Vagina (tissue), 2 donors: Measurements from ENCODE around the gene THOC7. TPM values are rescaled to one million over a fixed set of nuclear protein-coding genes. Genes with fewer than 3 reads are reported as not detected.
A peak's percentile ranks its signal among the peaks of the same experiment; 100 is the strongest.

Experiments used
- DNase-seq, 2 donors: peaks; one replicate each; pipeline ENCODE4 v3.0.0-alpha.2; 2017; ENCODE audit errors: extremely low spot score in 2 of 2
- H3K27ac ChIP-seq: fragments of 200-600 bp; sonication (generic); one replicate; pipeline ENCODE4 v1.5.1; 2019
- H3K27me3 ChIP-seq: fragments of 200-600 bp; sonication (generic); one replicate; pipeline ENCODE4 v1.5.1; 2019
- H3K36me3 ChIP-seq, 2 donors: fragments of 200-600 bp; sonication (generic); one replicate each; pipeline ENCODE4 v1.5.1; 2017 to 2019
- H3K4me1 ChIP-seq: fragments of 200-600 bp; sonication (generic); one replicate; pipeline ENCODE4 v1.5.1; 2019
- H3K4me3 ChIP-seq, 2 donors: fragments of 200-600 bp; sonication (generic); 1 replicate in 1 of 2; 2 replicates in 1 of 2; pipeline ENCODE4 v1.5.1; 2016 to 2019
- H3K9me3 ChIP-seq: fragments of 200-600 bp; sonication (generic); one replicate; pipeline ENCODE4 v1.5.1; 2019
- POLR2A ChIP-seq, 2 donors: fragments of 450-650 bp; IDR thresholded peaks; one replicate each; pipeline ENCODE4 v1.6.1; 2017; ENCODE audit warnings: antibody characterized with exemption in 2 of 2, mild to moderate bottlenecking in 2 of 2, moderate library complexity in 2 of 2
- POLR2AphosphoS5 ChIP-seq, 2 donors: sonication (generic); formaldehyde crosslinking; IDR thresholded peaks; one replicate each; pipeline ENCODE4 v1.9.0; 2017; ENCODE audit warnings: antibody characterized with exemption in 2 of 2, mild to moderate bottlenecking in 2 of 2, low read depth in 1 of 2; ENCODE audit not compliant: insufficient read depth in 1 of 2
- intact Hi-C: fragments of 100-400 bp; cut with DNase I; formaldehyde crosslinking; loops from one replicate; pipeline ENCODE4 v1.15.1; 2023
- total RNA-seq: library from RNA; depleted of rRNA; stranded (reverse); fragments of >200 nt; gene quantifications from one replicate; pipeline ENCODE4 v1.2.3, GENCODE V29; 2016
- TF ChIP-seq, protein P1 (sequence below), 3 experiments: fragments of 450-650 bp in 2 of 3; fragments of 200-600 bp in 1 of 3; sonication (generic) in 1 of 3; IDR thresholded peaks; one replicate each; pipeline ENCODE4 v1.5.1; 2017 to 2019; ENCODE audit warnings: antibody characterized with exemption in 3 of 3, mild to moderate bottlenecking in 2 of 3, moderate library complexity in 2 of 3

The THOC7 gene
- total RNA-seq, 1 donor from 2014 or later: 54.8 TPM

DNA sequence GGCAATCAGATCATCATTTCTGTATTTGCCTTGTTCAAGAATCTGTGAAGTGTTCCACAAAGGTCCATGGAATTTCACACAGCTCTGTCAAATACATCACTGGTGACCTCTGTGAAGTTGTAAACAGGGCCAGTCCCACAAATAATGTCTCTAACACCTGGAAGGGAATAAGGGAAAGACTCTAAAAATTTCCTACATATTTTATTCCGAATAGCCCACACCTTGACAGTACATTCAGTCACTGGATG lies 44.5 kb downstream of the THOC7 start, which contains the start of gene C3orf49:
Gene C3orf49 (plus strand): TSS at position 149 of the 248 bp plus-strand sequence. CDS start 173 bp downstream, outside the sequence.
- DNase-seq: no peak
- H3K27me3 ChIP-seq: no peaks in the 10 kb centered on the region
- intact Hi-C loops: no loop called here
- H3K27ac ChIP-seq: no peak within 1 kb of the TSS
- H3K4me1 ChIP-seq: no peaks in the 10 kb centered on the region
- no peaks in the 10 kb centered on the region for H3K36me3 ChIP-seq
- no peak within 1 kb of the TSS for H3K4me3 ChIP-seq
- H3K9me3 ChIP-seq: no peaks in the 10 kb centered on the region
- no peak for TF ChIP-seq POLR2AphosphoS5 (IDR thresholded peaks at IDR 0.05; ENCODE audit: insufficient read depth in 1 of 2, low read depth in 1 of 2)
- TF ChIP-seq, protein P1, sequence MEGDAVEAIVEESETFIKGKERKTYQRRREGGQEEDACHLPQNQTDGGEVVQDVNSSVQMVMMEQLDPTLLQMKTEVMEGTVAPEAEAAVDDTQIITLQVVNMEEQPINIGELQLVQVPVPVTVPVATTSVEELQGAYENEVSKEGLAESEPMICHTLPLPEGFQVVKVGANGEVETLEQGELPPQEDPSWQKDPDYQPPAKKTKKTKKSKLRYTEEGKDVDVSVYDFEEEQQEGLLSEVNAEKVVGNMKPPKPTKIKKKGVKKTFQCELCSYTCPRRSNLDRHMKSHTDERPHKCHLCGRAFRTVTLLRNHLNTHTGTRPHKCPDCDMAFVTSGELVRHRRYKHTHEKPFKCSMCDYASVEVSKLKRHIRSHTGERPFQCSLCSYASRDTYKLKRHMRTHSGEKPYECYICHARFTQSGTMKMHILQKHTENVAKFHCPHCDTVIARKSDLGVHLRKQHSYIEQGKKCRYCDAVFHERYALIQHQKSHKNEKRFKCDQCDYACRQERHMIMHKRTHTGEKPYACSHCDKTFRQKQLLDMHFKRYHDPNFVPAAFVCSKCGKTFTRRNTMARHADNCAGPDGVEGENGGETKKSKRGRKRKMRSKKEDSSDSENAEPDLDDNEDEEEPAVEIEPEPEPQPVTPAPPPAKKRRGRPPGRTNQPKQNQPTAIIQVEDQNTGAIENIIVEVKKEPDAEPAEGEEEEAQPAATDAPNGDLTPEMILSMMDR (IDR thresholded peaks at IDR 0.05): no peak
- no peak for TF ChIP-seq POLR2A (IDR thresholded peaks at IDR 0.05)

GRCh38 chr3:63818282-63819150 lies 45.1 kb downstream of the THOC7 start:
- DNase-seq: no peak
- intact Hi-C loops: no loop called here
- no peak for TF ChIP-seq POLR2A (IDR thresholded peaks at IDR 0.05)
- TF ChIP-seq, protein P1 (IDR thresholded peaks at IDR 0.05): peak; percentile 74 to 85 (median 76)
- no peak for TF ChIP-seq POLR2AphosphoS5 (IDR thresholded peaks at IDR 0.05; ENCODE audit: insufficient read depth in 1 of 2, low read depth in 1 of 2)
- Histone ChIP-seq H3K4me3 (no peak overlapping the region), H3K27ac (no peak overlapping the region), H3K27me3 (no peaks in the 10 kb centered on the region), H3K36me3 (no peaks in the 10 kb centered on the region), H3K4me1 (no peaks in the 10 kb centered on the region), H3K9me3 (no peaks in the 10 kb centered on the region)

DNA sequence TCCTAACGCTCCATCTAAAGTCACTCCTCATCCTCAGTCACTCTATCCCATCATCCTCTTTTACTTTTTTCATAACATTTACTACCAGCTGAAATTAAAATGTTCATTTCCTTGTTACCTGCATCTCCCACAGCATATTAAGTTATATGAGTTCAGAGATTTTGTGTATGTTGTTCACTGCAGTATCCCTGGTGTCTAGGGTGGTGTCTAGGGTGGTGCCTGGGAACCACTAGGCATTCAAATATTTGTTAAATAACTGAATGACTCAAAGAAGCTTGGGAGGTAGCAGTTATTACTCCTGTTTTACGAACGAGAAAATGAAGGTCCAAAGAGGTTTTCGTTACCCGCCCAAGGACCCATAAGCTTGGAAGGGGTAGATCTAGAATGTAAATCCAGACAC lies 46.4 kb downstream of the THOC7 start:
- no peak for DNase-seq
- H3K4me1 ChIP-seq: no peaks in the 10 kb centered on the region
- no peak overlapping the region for H3K27ac ChIP-seq
- no peak overlapping the region for H3K4me3 ChIP-seq
- H3K27me3 ChIP-seq: no peaks in the 10 kb centered on the region
- H3K9me3 ChIP-seq: no peaks in the 10 kb centered on the region
- H3K36me3 ChIP-seq: no peaks in the 10 kb centered on the region
- TF ChIP-seq POLR2AphosphoS5 (IDR thresholded peaks at IDR 0.05; ENCODE audit: insufficient read depth in 1 of 2, low read depth in 1 of 2) (no peak), POLR2A (IDR thresholded peaks at IDR 0.05) (no peak)
- TF ChIP-seq, protein P1 (IDR thresholded peaks at IDR 0.05): no peak
- intact Hi-C loops: loop anchor here (2.0 kb wide), 1 partner anchor 466 kb away; no protein-coding TSS in a partner anchor

GRCh38 chr3:63814237-63814636 lies 49.4 kb downstream of the THOC7 start:
- no peak for DNase-seq
- Histone ChIP-seq H3K4me3 (no peak overlapping the region), H3K9me3 (no peaks in the 10 kb centered on the region), H3K36me3 (no peaks in the 10 kb centered on the region), H3K4me1 (no peaks in the 10 kb centered on the region), H3K27me3 (no peaks in the 10 kb centered on the region), H3K27ac (no peak overlapping the region)
- TF ChIP-seq, protein P1 (IDR thresholded peaks at IDR 0.05): no peak
- TF ChIP-seq POLR2A (IDR thresholded peaks at IDR 0.05) (no peak), POLR2AphosphoS5 (IDR thresholded peaks at IDR 0.05; ENCODE audit: insufficient read depth in 1 of 2, low read depth in 1 of 2) (no peak)
- intact Hi-C loops: no loop called here

- Histone ChIP-seq H3K36me3 (no peaks in the 10 kb centered on the region), H3K27ac (no peak overlapping the region), H3K4me3 (no peak overlapping the region), H3K27me3 (no peaks in the 10 kb centered on the region), H3K9me3 (no peaks in the 10 kb centered on the region), H3K4me1 (no peaks in the 10 kb centered on the region)
- TF ChIP-seq POLR2AphosphoS5 (IDR thresholded peaks at IDR 0.05; ENCODE audit: insufficient read depth in 1 of 2, low read depth in 1 of 2): no peak
- TF ChIP-seq, protein P1 (IDR thresholded peaks at IDR 0.05): no peak
- no peak for TF ChIP-seq POLR2A (IDR thresholded peaks at IDR 0.05)
- intact Hi-C loops: no loop called here
- no peak for DNase-seq
Observed at GRCh38 chr3:63809607-63810006, 54.0 kb downstream of the THOC7 start.
